Common myeloid progenitor, CD34-positive (primary cell): ENCODE results near the gene LAMA3.

Source experiments
- CTCF ChIA-PET: fragments of 350-600 bp; sonication (Branson Sonifier 250); formaldehyde crosslinking; loops from one replicate; lab custom pipeline; 2021; ENCODE audit warnings: antibody characterized with exemption; lab: Charles Lee
- POLR2A ChIA-PET: fragments of 350-600 bp; sonication (Branson Sonifier 250); formaldehyde crosslinking; loops from one replicate; lab custom pipeline; 2021; ENCODE audit warnings: antibody characterized with exemption; lab: Charles Lee
- DNase-seq, 3 donors: peaks; one replicate each; pipeline versions ENCODE4 v3.0.0 to v3.0.0-alpha.2; 2013
- H3K27ac ChIP-seq, 2 experiments: 1 replicate in 1 of 2; 2 replicates in 1 of 2; pipeline ENCODE4 v1.7.0; 2013; ENCODE audit warnings: inconsistent platforms in 2 of 2, low read length in 2 of 2, mild to moderate bottlenecking in 2 of 2, low read depth in 1 of 2, moderate library complexity in 1 of 2; ENCODE audit not compliant: severe bottlenecking in 2 of 2, insufficient read depth in 1 of 2, poor library complexity in 1 of 2
- H3K27me3 ChIP-seq, 5 experiments: replicated peaks in 2 of 5; 1 replicate in 3 of 5; 2 replicates in 2 of 5; pipeline versions ENCODE4 v1.6.1 to v1.7.0; 2013; ENCODE audit warnings: low read length in 4 of 5, mild to moderate bottlenecking in 2 of 5, moderate library complexity in 2 of 5, inconsistent platforms in 1 of 5; ENCODE audit not compliant: insufficient read depth in 5 of 5, control insufficient read depth in 4 of 5
- H3K36me3 ChIP-seq, 4 experiments: 1 replicate in 2 of 4; 2 replicates in 2 of 4; pipeline versions ENCODE4 v1.6.1 to v1.7.0; 2013; ENCODE audit warnings: low read length in 3 of 4, control low read depth in 1 of 4, mild to moderate bottlenecking in 1 of 4; ENCODE audit not compliant: control insufficient read depth in 4 of 4, insufficient read depth in 4 of 4
- H3K4me1 ChIP-seq, 4 experiments: 1 replicate in 3 of 4; 2 replicates in 1 of 4; pipeline versions ENCODE4 v1.6.1 to v1.7.1; 2013; ENCODE audit warnings: low read length in 3 of 4, mild to moderate bottlenecking in 3 of 4, control low read depth in 1 of 4, inconsistent platforms in 1 of 4, moderate library complexity in 1 of 4; ENCODE audit not compliant: control insufficient read depth in 4 of 4, insufficient read depth in 4 of 4; ENCODE audit errors: control extremely low read depth in 1 of 4
- H3K4me3 ChIP-seq, 7 experiments: 1 replicate in 4 of 7; 2 replicates in 3 of 7; pipeline versions ENCODE4 v1.5.1 to v1.7.0; 2013; ENCODE audit warnings: mild to moderate bottlenecking in 7 of 7, low read length in 6 of 7, moderate library complexity in 6 of 7, inconsistent platforms in 2 of 7, low read depth in 2 of 7, control low read depth in 1 of 7; ENCODE audit not compliant: insufficient read depth in 4 of 7, control insufficient read depth in 1 of 7; ENCODE audit errors: extremely low read depth in 1 of 7
- H3K9me3 ChIP-seq, 5 experiments: 1 replicate in 4 of 5; 2 replicates in 1 of 5; pipeline versions ENCODE4 v1.6.1 to v1.7.1; 2013; ENCODE audit warnings: low read length in 4 of 5, mild to moderate bottlenecking in 2 of 5, inconsistent platforms in 1 of 5, low read depth in 1 of 5, moderate library complexity in 1 of 5; ENCODE audit not compliant: control insufficient read depth in 4 of 5, insufficient read depth in 2 of 5; ENCODE audit errors: control extremely low read depth in 1 of 5
- WGBS: methylation state at CpG from one replicate; pipeline ENCODE4 v1.1.5; 2013; ENCODE audit not compliant: insufficient coverage; 5-methylcytosine and 5-hydroxymethylcytosine counted together

The LAMA3 gene

GRCh38 chr18:23900994-23901393 is 211.7 kb downstream of the LAMA3 start:
- POLR2A ChIA-PET, result interaction anchor here (0.7 kb wide), 1 partner anchor 63 kb away, joined by 3 read pairs; no protein-coding TSS in a partner anchor
- no peak overlapping the region for H3K27ac ChIP-seq
- CTCF ChIA-PET, result interaction anchor here (1.2 to 1.8 kb wide), 4 partner anchors 9 to 71 kb away, joined by 3 to 9 read pairs (median 5); no protein-coding TSS in a partner anchor
- no peaks in the 10 kb centered on the region for H3K9me3 ChIP-seq
- peak overlapping the region in 2 of 7 experiments; percentile 0 to 46 for H3K4me3 ChIP-seq
- peak in 2 of 3 donors; percentile 42 to 63 for DNase-seq
- H3K36me3 ChIP-seq, result no peaks in the 10 kb centered on the region
- peaks cover 0 to 9% (median 7%) of the 10 kb centered on the region in 4 experiments for H3K4me1 ChIP-seq
- WGBS, result 18% methylated on average over 5 of the region's 8 CpGs
- no peaks in the 10 kb centered on the region for H3K27me3 ChIP-seq

DNA sequence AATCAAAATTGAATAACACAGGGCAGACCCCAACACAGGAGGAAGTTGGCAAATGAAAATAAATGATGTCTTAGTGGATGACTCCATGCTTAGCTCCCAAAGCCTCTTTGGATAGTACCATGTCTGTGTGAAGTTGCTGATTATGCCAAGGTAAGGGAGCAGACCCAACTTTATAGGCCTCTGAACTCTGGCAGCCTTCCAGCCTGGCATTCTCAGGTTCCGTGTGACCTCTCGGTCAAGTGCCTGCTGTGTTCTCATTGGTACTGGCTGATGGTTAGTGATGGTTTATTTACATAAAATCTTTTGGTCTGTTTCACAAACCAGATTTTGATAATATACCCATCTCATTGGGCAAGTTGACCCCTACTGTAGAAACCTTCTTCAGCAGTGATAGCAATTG is 213.1 kb downstream of the LAMA3 start:
- POLR2A ChIA-PET, result no interaction called here
- H3K4me3 ChIP-seq, result no peak overlapping the region
- no CpG with 5 or more reads among the region's 2 CpGs for WGBS
- H3K4me1 ChIP-seq, result peaks cover 0 to 9% (median 7%) of the 10 kb centered on the region in 4 experiments
- no peak overlapping the region for H3K27ac ChIP-seq
- no peaks in the 10 kb centered on the region for H3K27me3 ChIP-seq
- no peaks in the 10 kb centered on the region for H3K9me3 ChIP-seq
- DNase-seq, result no peak
- no peaks in the 10 kb centered on the region for H3K36me3 ChIP-seq
- CTCF ChIA-PET, result interaction anchor here (1.0 to 1.8 kb wide), 3 partner anchors 15 to 24 kb away, joined by 3 to 7 read pairs (median 5); no protein-coding TSS in a partner anchor

- peaks cover 0 to 1% (median 0%) of the 10 kb centered on the region in 4 experiments for H3K36me3 ChIP-seq
- 99% methylated on average over 6 of the region's 7 CpGs for WGBS
- POLR2A ChIA-PET, result no interaction called here
Observed at GRCh38 chr18:23903971-23904370, 214.7 kb downstream of the LAMA3 start.

GRCh38 chr18:23906658-23907057 is 217.4 kb downstream of the LAMA3 start:
- no peaks in the 10 kb centered on the region for H3K4me1 ChIP-seq
- DNase-seq, result no peak
- H3K9me3 ChIP-seq, result no peaks in the 10 kb centered on the region
- H3K4me3 ChIP-seq, result no peak overlapping the region
- no peaks in the 10 kb centered on the region for H3K27me3 ChIP-seq
- 100% methylated on average over 1 of the region's 2 CpGs for WGBS
- no peak overlapping the region for H3K27ac ChIP-seq
- POLR2A ChIA-PET, result interaction anchor here (0.7 kb wide), 1 partner anchor 68 kb away, joined by 3 read pairs; no protein-coding TSS in a partner anchor
- CTCF ChIA-PET, result no interaction called here
- peaks cover 0 to 3% (median 0%) of the 10 kb centered on the region in 4 experiments for H3K36me3 ChIP-seq

More at GRCh38 chr18:23903971-23904370, 214.7 kb downstream of the LAMA3 start:
- Histone ChIP-seq H3K27ac (no peak overlapping the region), H3K9me3 (no peaks in the 10 kb centered on the region), H3K27me3 (no peaks in the 10 kb centered on the region), H3K4me3 (no peak overlapping the region), H3K4me1 (peaks cover 0 to 9% (median 7%) of the 10 kb centered on the region in 4 experiments)
- CTCF ChIA-PET, result no interaction called here
- DNase-seq, result no peak

- peaks cover 0 to 3% (median 0%) of the 10 kb centered on the region in 4 experiments for H3K36me3 ChIP-seq
- H3K27ac ChIP-seq, result no peak overlapping the region
- no peaks in the 10 kb centered on the region for H3K27me3 ChIP-seq
- WGBS, result 100% methylated on average over 2 of the region's 3 CpGs
- no peaks in the 10 kb centered on the region for H3K9me3 ChIP-seq
- CTCF ChIA-PET, result no interaction called here
- no peak for DNase-seq
- no peaks in the 10 kb centered on the region for H3K4me1 ChIP-seq
- no peak overlapping the region for H3K4me3 ChIP-seq
- POLR2A ChIA-PET, result no interaction called here
Observed at GRCh38 chr18:23908827-23909226, 219.6 kb downstream of the LAMA3 start.

DNA sequence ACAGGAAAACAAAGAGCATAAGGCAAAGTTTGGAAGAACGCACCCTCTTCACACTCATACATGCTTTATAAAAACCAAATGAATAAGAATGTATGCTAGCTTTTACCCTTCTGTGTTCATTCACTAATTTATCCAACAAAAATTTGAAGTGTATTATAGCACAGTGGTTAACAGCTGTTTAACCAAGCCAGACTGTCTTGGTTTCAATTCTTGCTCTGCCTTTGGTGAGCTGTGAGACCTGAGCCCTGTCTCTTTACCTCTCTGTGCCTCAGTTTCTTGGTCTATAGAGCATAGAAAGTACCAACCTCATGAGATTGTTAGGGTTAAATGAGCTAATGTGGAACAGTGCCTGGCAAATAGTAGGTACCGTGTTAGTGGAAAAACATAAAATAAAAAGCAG is 220.8 kb downstream of the LAMA3 start:
- POLR2A ChIA-PET, result no interaction called here
- peaks cover 0 to 3% (median 0%) of the 10 kb centered on the region in 4 experiments for H3K36me3 ChIP-seq
- CTCF ChIA-PET, result interaction anchor here (0.6 to 1.3 kb wide), 4 partner anchors 9 to 208 kb away, joined by 3 to 5 read pairs (median 3); no protein-coding TSS in a partner anchor

DNA sequence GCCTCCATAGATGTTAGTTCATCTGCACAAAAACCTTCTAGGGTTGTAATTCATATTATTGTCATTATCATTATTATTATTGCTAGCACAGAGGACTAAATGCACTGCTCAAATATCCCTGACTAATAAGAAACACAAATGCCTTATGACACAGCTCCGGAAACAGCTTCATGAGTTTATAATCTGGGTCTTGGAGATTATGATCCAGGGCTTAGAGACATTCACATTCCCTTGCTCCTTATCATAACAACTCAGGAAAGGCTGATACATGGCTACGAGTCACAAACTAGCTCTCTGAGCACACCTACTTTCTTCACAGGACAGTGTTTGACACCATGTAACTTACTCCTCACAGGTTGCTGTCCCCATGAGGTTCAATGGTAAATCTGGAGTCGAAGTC is 223.1 kb downstream of the LAMA3 start:
- H3K9me3 ChIP-seq, result no peaks in the 10 kb centered on the region
- CTCF ChIA-PET, result no interaction called here
- H3K27ac ChIP-seq, result no peak overlapping the region
- H3K27me3 ChIP-seq, result no peaks in the 10 kb centered on the region
- no peak overlapping the region for H3K4me3 ChIP-seq
- WGBS, result 100% methylated on average over 2 of the region's 3 CpGs
- H3K4me1 ChIP-seq, result no peaks in the 10 kb centered on the region
- DNase-seq, result no peak
- peaks cover 0 to 3% (median 0%) of the 10 kb centered on the region in 4 experiments for H3K36me3 ChIP-seq
- POLR2A ChIA-PET, result no interaction called here

More for the DNA sequence above, 220.8 kb downstream of the LAMA3 start:
- Histone ChIP-seq H3K9me3 (no peaks in the 10 kb centered on the region), H3K27ac (no peak overlapping the region), H3K27me3 (no peaks in the 10 kb centered on the region), H3K4me3 (no peak overlapping the region), H3K4me1 (no peaks in the 10 kb centered on the region)
- 0% methylated on average over 1 of the region's 2 CpGs for WGBS
- DNase-seq, result no peak
